ENCODE results near the gene MAN1C1.

- TF ChIP-seq CHD2 (IDR thresholded peaks at IDR 0.05; ENCODE audit: low read depth, low read length) (no peak), ZC3H11A (IDR thresholded peaks at IDR 0.05; ENCODE audit: low read depth, low read length) (no peak), E2F5 (CRISPR knock-in tag; IDR thresholded peaks at IDR 0.05) (no peak), ESRRA (IDR thresholded peaks at IDR 0.05; ENCODE audit: borderline replicate concordance, low read depth) (no peak), SIX5 (IDR thresholded peaks at IDR 0.05; ENCODE audit: borderline replicate concordance in 1 of 2, insufficient read depth in 1 of 2, low read depth in 1 of 2, low read length in 2 of 2) (no peak), SMAD3 (CRISPR knock-in tag; conservative IDR thresholded peaks at IDR 0.05) (no peak), MEF2D (tag; conservative IDR thresholded peaks at IDR 0.05; ENCODE audit: low read depth) (no peak), ZNF12 (CRISPR knock-in tag; IDR thresholded peaks at IDR 0.05) (no peak), ARNT (IDR thresholded peaks at IDR 0.05) (no peak), ZNF699 (CRISPR knock-in tag; IDR thresholded peaks at IDR 0.05; ENCODE audit: insufficient replicate concordance) (no peak), ZNF274 (IDR thresholded peaks at IDR 0.05; ENCODE audit: borderline replicate concordance, low read depth, low read length) (no peak), POLR3A (IDR thresholded peaks at IDR 0.05; ENCODE audit: borderline replicate concordance, extremely low read depth, insufficient read depth, insufficient read length) (no peak), YY1 (IDR thresholded peaks at IDR 0.05; ENCODE audit: borderline replicate concordance in 1 of 3, control insufficient read depth in 1 of 3, extremely low read depth in 1 of 3, insufficient read depth in 3 of 3, insufficient read length in 1 of 3, insufficient replicate concordance in 2 of 3, low read depth in 1 of 3, low read length in 2 of 3) (no peak)
- TF ChIP-seq, protein P1, sequence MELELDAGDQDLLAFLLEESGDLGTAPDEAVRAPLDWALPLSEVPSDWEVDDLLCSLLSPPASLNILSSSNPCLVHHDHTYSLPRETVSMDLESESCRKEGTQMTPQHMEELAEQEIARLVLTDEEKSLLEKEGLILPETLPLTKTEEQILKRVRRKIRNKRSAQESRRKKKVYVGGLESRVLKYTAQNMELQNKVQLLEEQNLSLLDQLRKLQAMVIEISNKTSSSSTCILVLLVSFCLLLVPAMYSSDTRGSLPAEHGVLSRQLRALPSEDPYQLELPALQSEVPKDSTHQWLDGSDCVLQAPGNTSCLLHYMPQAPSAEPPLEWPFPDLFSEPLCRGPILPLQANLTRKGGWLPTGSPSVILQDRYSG (tag; conservative IDR thresholded peaks at IDR 0.05; ENCODE audit: low read depth): no peak
Measured at GRCh38 chr1:25666460-25666859, 49.9 kb downstream of the MAN1C1 start.
